Embryonic facial prominence (tissue), 1 donor: ENCODE results near the gene ZBTB7C.

Source experiments
- DNase-seq: peaks from one replicate; pipeline ENCODE4 v3.0.0-alpha.2; 2016; ENCODE audit errors: extremely low spot score

Gene ZBTB7C

GRCh38 chr18:48193521-48194492 lies 215.4 kb downstream of the ZBTB7C start:
- no peak for DNase-seq

DNA sequence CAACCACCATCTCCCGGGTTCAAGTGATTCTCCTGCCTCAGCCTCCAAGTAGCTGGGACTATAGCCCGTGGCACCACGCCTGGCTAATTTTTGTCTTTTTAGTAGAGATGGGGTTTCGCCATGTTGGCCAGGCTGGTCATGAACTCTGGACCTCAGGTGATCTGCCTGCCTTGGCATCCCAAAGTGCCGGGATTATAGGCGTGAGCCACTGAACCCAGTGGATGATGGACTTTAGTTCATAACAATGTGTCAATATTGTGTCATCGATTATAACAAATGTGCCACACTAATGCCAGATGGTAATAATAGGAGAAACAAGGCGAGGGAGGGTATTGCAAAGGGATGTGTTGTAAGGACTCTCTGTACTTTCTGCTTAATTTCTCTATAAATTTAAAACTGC lies 216.6 kb downstream of the ZBTB7C start:
- no peak for DNase-seq

GRCh38 chr18:48191494-48191893 lies 217.7 kb downstream of the ZBTB7C start:
- no peak for DNase-seq

- no peak for DNase-seq
Measured at GRCh38 chr18:48190994-48191393, 218.2 kb downstream of the ZBTB7C start.

- no peak for DNase-seq
Measured at GRCh38 chr18:48188609-48189008, 220.6 kb downstream of the ZBTB7C start.

- no peak for DNase-seq
Measured at GRCh38 chr18:48186861-48187260, 222.3 kb downstream of the ZBTB7C start.

GRCh38 chr18:48186131-48186766 lies 222.9 kb downstream of the ZBTB7C start:
- no peak for DNase-seq

GRCh38 chr18:48184118-48184517 lies 225.1 kb downstream of the ZBTB7C start:
- no peak for DNase-seq

DNA sequence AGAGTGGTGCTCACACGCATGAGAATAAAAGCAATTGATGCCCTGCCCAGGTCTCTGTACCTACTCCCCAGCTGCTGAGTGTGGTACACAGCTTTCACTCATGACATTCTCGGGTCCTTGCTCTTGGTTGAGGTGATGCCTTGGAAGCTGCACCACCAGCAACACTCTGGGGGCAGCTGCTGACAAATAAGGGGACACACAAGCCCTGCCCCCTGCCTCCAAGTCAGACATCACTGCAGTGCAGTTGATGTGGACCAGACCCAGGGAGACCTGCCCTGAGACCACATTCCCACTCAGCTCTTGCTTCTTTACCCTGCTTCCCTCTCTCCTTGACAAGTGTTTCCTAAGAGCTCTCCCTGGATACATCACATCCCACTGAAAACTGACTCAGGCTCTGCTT lies 225.6 kb downstream of the ZBTB7C start:
- DNase-seq = no peak

GRCh38 chr18:48182779-48183178 lies 226.4 kb downstream of the ZBTB7C start:
- DNase-seq = no peak

DNA sequence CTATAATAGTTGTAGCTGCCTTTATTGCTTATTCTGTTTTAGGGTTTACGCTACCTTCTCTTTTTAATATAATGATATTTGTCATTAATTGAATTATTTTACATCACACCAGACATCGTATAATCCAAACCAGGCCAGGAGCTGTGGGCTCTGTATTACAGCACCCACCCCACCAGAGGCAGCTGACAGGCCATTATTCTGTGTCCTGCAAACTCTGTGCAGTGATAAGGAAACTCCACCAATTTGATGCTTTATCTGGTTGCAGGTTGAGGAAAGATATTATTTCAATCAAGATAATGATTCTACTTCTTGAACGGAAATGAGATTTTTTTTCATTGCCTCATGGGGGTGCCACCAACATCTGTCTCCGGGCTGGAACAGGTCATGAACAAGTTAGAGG lies 227.3 kb downstream of the ZBTB7C start:
- no peak for DNase-seq

DNA sequence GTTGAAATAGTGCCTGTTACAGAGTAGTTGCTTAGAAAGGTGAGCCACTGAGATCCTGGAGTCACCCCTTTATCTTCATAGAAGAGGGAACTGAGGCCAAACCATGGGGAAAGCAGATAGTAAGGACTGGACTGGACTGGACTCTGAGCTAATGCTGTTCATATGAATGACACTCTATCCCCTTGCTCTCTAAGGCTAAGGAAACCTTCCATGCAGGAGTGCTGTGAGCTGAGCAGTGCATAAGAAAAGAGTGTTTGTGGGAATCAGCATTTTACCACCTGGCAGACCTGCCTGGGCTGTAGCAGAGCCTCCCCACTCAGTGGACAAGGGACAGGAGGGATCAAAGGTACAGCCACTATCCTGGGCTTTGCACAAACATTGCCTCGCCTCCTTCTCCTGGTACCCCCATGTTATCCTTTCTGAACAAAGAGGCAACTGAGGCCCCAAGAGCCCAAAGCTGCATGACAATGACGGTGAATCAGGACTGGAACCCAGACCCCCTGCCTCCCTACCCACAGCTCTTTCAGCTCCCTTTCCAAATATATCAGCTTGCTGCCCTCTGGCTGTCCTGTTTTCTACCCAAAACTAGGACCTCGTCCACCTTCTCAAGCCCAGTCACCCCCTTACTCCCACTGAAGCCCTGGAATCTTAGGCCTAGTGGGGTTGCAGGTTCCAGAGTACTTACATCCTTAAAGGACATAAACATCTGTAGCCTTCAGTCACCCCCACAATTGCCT lies 227.9 kb downstream of the ZBTB7C start:
- no peak for DNase-seq

- DNase-seq = no peak
Measured at GRCh38 chr18:48179666-48180065, 229.5 kb downstream of the ZBTB7C start.

DNA sequence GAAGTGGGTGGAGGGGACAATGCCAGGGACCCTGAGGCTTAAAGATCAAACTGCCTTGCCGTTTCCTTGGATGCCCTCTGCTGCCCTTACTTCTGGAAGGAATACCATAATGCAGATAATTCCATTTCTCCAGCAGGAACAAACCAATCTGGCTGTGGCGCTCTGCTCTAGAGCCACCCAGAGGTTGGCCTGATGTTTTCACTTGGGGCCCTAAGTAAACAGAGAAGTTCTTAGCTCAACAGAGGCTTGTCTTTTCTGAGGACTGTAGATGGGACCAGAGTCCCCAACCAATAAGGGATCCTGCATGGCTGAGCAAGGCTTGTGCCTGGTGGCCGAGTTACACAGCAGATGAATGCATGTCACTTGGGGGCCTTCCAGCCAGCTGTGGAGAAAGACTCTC lies 230.2 kb downstream of the ZBTB7C start:
- no peak for DNase-seq

- no peak for DNase-seq
Measured at GRCh38 chr18:48176909-48177308, 232.3 kb downstream of the ZBTB7C start.

GRCh38 chr18:48173557-48173956 lies 235.6 kb downstream of the ZBTB7C start:
- no peak for DNase-seq

DNA sequence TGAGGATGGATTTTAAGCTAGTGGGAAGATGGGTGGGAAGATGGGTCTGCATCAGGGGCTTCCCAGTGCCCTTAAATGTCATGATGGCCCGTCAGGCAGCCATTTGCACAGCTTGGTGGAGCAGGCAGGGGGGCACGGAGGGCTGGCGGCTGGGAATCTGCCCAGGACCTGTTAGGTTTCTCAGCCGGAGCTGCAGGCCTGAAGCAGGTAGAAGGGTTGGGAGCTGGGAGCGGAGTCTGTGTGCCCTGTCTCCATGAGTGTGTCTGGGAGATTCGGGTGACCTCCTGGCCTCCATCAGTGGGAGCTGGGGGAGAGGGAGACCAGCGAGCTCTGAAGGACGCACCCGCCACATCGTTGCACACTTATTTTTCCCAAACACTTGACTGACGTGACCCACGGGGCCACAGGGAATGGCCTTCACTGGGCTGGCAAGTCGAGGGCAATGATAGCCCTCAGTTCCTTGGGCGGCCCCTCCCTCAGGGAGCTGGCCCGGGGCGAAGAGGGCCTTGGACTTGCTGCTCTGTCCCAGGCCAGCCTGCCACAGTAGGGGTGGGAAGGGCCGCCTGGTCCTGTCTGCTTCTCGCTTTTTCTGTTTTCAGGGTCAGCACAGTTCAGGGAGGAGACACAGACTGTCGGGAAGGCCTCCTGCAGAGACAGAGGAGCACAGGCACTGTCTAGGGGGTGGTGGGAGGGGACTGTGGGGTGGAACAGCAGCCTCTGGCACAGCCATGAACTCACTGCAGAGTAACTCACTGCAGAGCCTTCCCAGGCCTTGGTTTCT lies 236.8 kb downstream of the ZBTB7C start:
- no peak for DNase-seq

- no peak for DNase-seq
Measured at GRCh38 chr18:48171490-48172188, 237.5 kb downstream of the ZBTB7C start.

- DNase-seq = no peak
Measured at GRCh38 chr18:48170651-48171050, 238.5 kb downstream of the ZBTB7C start.

DNA sequence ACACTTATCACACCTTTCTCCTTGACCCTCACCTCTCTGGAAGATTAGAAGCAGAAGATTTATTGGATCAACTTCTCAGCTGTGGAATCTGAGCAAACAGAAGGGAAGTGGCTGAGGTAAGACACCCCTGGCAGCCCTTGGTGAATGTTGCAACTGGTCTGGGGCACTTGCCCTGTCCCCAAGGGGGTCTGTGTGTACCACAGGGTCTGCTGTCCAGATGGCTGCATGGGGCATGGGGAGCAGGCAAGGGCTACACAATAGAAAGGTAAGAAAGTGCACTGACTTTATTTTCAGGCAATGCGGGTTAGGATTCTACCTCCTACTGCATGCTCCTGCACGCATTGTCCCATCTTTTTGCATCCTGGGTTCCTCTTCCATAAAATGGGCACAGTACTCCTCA lies 240.3 kb downstream of the ZBTB7C start:
- DNase-seq = no peak

GRCh38 chr18:48167897-48168253 lies 241.3 kb downstream of the ZBTB7C start:
- no peak for DNase-seq
